ENCODE measurements around the gene FBF1.
A peak's percentile ranks its signal among the peaks of the same experiment; 100 is the strongest.

Gene FBF1

GRCh38 chr17:75909812-75910274, 31.0 kb downstream of the FBF1 start:
- H3K27ac Mint-ChIP-seq, result no peak overlapping the region
- H3K9me3 Mint-ChIP-seq, result no peaks in the 10 kb centered on the region
- no peaks in the 10 kb centered on the region for H3K27me3 Mint-ChIP-seq
- no peak overlapping the region for H3K4me3 Mint-ChIP-seq
- H3K36me3 Mint-ChIP-seq, result peaks cover 20% of the 10 kb centered on the region
- H3K4me1 Mint-ChIP-seq, result peaks cover 4% of the 10 kb centered on the region
- ATAC-seq, result no peak

- Mint-ChIP-seq H3K4me1 (peaks cover 4% of the 10 kb centered on the region), H3K9me3 (no peaks in the 10 kb centered on the region), H3K36me3 (peaks cover 14% of the 10 kb centered on the region), H3K4me3 (no peak overlapping the region), H3K27me3 (no peaks in the 10 kb centered on the region), H3K27ac (no peak overlapping the region)
- ATAC-seq, result no peak
Measured at GRCh38 chr17:75909051-75909811, 31.6 kb downstream of the FBF1 start.

DNA sequence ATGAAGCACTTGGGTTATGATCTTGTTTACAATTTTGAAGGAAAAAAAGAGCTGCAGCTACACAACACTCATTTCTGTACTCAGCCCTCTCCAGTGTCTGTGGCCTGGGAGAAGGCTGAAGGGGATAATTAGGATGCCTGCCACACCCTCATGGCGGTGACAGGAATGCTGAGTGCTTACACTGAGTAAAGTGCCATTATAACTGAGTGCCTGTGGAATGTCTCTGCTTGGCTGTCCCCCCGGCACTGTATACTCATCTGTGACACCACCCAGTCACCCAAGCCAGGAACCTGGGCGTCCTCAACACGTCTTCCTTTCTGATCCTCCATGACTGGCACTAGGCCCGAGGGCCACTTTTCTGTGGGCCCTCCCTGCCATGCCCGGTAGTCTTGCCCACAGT, 32.6 kb downstream of the FBF1 start:
- Mint-ChIP-seq H3K9me3 (no peaks in the 10 kb centered on the region), H3K27me3 (no peaks in the 10 kb centered on the region), H3K4me1 (peaks cover 11% of the 10 kb centered on the region), H3K27ac (no peak overlapping the region), H3K36me3 (peaks cover 7% of the 10 kb centered on the region), H3K4me3 (no peak overlapping the region)
- ATAC-seq, result no peak

DNA sequence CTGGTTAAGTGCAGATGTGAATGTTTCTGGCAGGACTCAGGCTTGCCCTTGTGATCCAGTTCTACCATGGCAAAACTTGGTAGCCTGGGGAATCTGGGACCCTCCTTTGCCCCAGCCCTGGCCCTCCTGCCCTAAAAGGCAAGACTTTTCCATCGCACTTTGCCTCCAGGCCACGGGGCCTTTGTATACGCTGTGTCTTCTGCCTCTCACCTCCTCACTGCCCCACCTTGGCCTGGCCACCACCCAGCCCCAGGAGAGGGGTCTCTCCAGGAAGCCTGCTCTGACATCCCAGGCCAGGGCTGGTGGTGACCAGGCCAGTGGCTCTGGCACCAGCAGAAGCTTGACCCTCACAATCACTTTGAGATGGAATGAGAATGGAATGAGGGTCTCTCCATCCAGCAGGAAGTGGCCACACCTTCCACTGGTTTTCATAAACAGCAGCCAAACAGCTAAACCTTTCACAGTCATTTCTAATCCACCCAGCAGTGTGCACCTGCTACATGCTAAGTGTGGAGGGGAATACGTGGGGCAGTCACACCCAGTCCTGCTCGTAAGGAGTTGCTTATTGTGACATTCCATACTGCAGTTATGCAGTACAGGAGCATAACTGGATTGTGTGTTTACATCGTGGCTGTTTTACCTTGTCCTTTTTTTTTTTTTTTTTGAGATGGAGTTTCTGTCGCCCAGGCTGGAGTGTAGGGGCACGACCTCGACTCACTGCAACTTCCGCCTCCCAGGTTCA, 34.5 kb downstream of the FBF1 start:
- Mint-ChIP-seq H3K9me3 (no peaks in the 10 kb centered on the region), H3K4me3 (peak overlapping the region; percentile 41), H3K27me3 (no peaks in the 10 kb centered on the region), H3K4me1 (peaks cover 11% of the 10 kb centered on the region), H3K36me3 (peaks cover 4% of the 10 kb centered on the region), H3K27ac (peak overlapping the region; percentile 41)
- ATAC-seq, result no peak

DNA sequence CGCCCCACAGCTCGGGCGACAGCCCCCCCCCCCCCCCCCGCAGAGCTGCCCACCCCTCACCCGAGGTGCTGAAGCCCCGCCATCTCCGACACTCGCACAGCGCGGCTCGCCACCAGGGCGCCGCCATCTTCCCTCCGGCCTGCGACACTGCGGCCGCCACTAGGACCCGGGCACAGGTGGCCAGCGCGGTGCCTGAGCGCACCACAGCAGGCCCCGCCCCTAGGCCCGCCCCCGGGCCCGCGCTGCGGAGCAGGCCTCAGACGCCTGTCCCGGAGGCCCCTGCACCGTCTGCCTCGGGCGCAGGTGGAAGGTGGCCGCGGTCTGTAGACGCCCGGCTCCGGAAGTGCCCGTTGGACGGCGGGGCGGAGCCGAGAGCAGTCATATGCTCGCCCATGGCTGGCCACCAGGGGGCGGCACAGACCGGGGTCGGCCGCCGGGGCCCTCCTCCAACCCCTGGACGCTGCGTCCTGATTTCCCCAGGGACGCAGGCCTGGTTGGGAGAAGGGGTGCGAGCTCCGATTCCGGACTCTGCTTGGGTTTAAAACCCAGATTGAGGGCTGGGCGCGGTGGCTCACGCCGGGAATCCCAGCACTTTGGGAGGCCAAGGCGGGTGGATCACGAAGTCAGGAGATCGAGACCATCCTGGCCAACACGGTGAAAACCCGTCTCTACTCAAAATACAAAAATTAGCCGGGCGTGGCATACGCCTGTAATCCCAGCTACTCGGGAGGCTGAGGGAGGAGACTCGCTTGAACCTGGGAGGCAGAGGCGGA, 35.9 kb downstream of the FBF1 start, which contains the start of gene MRPL38:
Gene MRPL38, minus strand, starts transcription at position 136 of the 773 bp plus-strand sequence. Its CDS starts 9 bp downstream, at position 127.
- H3K9me3 Mint-ChIP-seq, result no peaks in the 10 kb centered on the region
- ATAC-seq, result peak; percentile 99
- peaks cover 13% of the 10 kb centered on the region for H3K36me3 Mint-ChIP-seq
- peaks cover 11% of the 10 kb centered on the region for H3K4me1 Mint-ChIP-seq
- H3K4me3 Mint-ChIP-seq, result peak within 1 kb of the TSS; percentile 90
- H3K27me3 Mint-ChIP-seq, result no peaks in the 10 kb centered on the region
- H3K27ac Mint-ChIP-seq, result peak within 1 kb of the TSS; percentile 95

DNA sequence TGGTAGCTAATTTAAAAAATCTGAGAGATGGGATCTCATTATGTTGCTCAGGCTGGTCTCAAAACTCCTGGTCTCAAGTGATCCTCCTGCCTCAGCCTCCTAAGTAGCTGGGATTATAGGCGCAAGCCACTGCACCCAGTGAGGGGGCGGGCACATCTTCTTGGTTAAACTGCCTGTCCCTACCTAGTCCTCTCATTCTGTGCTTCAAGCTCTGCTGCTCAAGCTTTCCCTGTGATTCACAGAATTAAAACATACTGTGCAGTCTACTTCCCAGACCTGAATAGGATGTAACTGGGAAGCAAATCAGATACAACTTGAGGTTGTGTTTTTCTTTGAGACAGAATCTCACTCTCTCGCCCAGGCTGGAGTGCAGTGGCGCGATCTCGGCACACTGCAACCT, 38.4 kb downstream of the FBF1 start:
- H3K4me1 Mint-ChIP-seq, result peaks cover 20% of the 10 kb centered on the region
- no peak overlapping the region for H3K4me3 Mint-ChIP-seq
- ATAC-seq, result no peak

DNA sequence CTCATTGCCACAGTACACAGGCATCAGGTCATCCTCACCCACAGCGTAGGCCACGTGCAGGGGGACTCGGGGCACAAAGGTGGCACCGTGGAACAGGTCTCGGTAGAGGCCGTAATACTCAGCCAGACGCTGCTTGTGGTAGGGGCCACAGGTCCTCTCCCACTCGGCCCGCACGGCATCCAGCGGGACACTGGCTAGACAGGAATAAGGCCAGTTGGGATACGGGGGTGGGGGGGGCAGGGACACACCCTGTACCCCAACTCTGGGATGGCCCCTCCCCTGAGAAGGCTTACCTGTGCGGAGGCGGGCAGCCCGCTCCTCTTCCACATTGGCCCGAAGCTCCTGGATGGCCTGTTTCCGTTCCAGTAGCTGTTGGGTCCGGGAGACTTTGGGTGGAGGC, 39.1 kb downstream of the FBF1 start:
- no peaks in the 10 kb centered on the region for H3K9me3 Mint-ChIP-seq
- H3K4me3 Mint-ChIP-seq, result no peak overlapping the region
- H3K27ac Mint-ChIP-seq, result no peak overlapping the region
- ATAC-seq, result no peak
- peaks cover 34% of the 10 kb centered on the region for H3K36me3 Mint-ChIP-seq
- no peaks in the 10 kb centered on the region for H3K27me3 Mint-ChIP-seq
- peaks cover 24% of the 10 kb centered on the region for H3K4me1 Mint-ChIP-seq

More for the DNA sequence above, 38.4 kb downstream of the FBF1 start:
- H3K27ac Mint-ChIP-seq, result no peak overlapping the region
- H3K36me3 Mint-ChIP-seq, result peaks cover 34% of the 10 kb centered on the region
- no peaks in the 10 kb centered on the region for H3K27me3 Mint-ChIP-seq
- H3K9me3 Mint-ChIP-seq, result no peaks in the 10 kb centered on the region

- Mint-ChIP-seq H3K4me1 (peaks cover 27% of the 10 kb centered on the region), H3K27ac (no peak overlapping the region), H3K9me3 (no peaks in the 10 kb centered on the region), H3K36me3 (peaks cover 34% of the 10 kb centered on the region), H3K27me3 (no peaks in the 10 kb centered on the region), H3K4me3 (no peak overlapping the region)
- ATAC-seq, result no peak
Measured at GRCh38 chr17:75900691-75901533, 39.9 kb downstream of the FBF1 start.

DNA sequence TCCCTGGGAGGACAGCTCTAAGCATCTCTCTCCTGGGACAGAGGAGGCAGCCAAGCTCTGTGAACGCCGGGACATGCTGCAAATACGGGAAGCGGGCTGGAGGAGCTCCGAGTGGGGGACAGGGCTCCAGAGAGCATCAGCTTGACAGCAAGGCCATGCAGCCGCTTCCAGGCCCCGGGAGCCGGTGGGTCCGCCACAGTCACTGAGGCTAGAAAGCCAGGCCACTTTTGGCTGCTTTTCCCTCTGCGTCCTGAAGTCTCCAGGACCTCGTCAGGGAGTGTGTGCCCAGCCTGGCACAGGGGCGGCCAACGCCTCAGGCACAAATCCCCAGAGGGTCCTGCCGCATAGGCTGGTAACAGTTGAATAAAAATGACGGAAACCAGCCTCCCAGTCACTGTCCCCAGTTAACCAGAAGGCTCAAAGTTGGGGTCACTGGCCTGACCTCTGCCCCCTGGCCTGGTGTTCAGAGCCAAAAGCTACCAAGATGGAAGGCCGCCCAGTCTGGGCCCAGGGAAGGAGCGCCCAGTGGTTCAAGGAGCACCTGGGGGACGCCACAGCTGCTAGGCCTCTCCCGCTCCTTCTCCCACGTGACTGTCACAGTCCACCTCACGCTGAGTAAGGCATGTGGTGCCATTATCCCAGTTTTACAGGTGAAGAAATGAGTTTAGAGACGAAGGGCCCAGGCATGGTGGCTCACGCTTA, 40.9 kb downstream of the FBF1 start:
- no peak overlapping the region for H3K27ac Mint-ChIP-seq
- H3K4me1 Mint-ChIP-seq, result peaks cover 32% of the 10 kb centered on the region
- peaks cover 38% of the 10 kb centered on the region for H3K36me3 Mint-ChIP-seq
- H3K4me3 Mint-ChIP-seq, result no peak overlapping the region
- no peaks in the 10 kb centered on the region for H3K27me3 Mint-ChIP-seq
- ATAC-seq, result no peak
- no peaks in the 10 kb centered on the region for H3K9me3 Mint-ChIP-seq

- no peaks in the 10 kb centered on the region for H3K27me3 Mint-ChIP-seq
- H3K9me3 Mint-ChIP-seq, result no peaks in the 10 kb centered on the region
- H3K4me3 Mint-ChIP-seq, result no peak overlapping the region
- no peak for ATAC-seq
- peaks cover 38% of the 10 kb centered on the region for H3K4me1 Mint-ChIP-seq
- H3K36me3 Mint-ChIP-seq, result peaks cover 39% of the 10 kb centered on the region
- peak overlapping the region; percentile 19 for H3K27ac Mint-ChIP-seq
Measured at GRCh38 chr17:75899353-75899752, 41.5 kb downstream of the FBF1 start.

GRCh38 chr17:75898791-75899190, 42.1 kb downstream of the FBF1 start:
- Mint-ChIP-seq H3K27me3 (no peaks in the 10 kb centered on the region), H3K27ac (peak overlapping the region; percentile 19), H3K36me3 (peaks cover 39% of the 10 kb centered on the region), H3K4me3 (no peak overlapping the region), H3K9me3 (no peaks in the 10 kb centered on the region), H3K4me1 (peaks cover 39% of the 10 kb centered on the region)
- no peak for ATAC-seq

- ATAC-seq, result no peak
- Mint-ChIP-seq H3K4me1 (peaks cover 41% of the 10 kb centered on the region), H3K9me3 (no peaks in the 10 kb centered on the region), H3K27me3 (no peaks in the 10 kb centered on the region), H3K36me3 (peaks cover 39% of the 10 kb centered on the region), H3K27ac (no peak overlapping the region), H3K4me3 (peak overlapping the region; percentile 65)
Measured at GRCh38 chr17:75898065-75898464, 42.8 kb downstream of the FBF1 start.

- Mint-ChIP-seq H3K9me3 (no peaks in the 10 kb centered on the region), H3K27me3 (no peaks in the 10 kb centered on the region), H3K4me3 (peak overlapping the region; percentile 65), H3K27ac (peak overlapping the region; percentile 87), H3K36me3 (peaks cover 39% of the 10 kb centered on the region), H3K4me1 (peaks cover 41% of the 10 kb centered on the region)
- no peak for ATAC-seq
Measured at GRCh38 chr17:75897160-75898019, 43.5 kb downstream of the FBF1 start.

Data from stimulated activated memory B cell treated with anti-CD40 and anti-IgM and Interleukin-4, amounts not matched to agents 10 μg/mL and 1 μg/mL and 100 μg/mL, for 72 hours (primary cell).